DMS153 treated with DMSO at 0.1 percent for 48 hours (cell line): Measurements from ENCODE around the gene SCD5.
A peak's percentile ranks its signal among the peaks of the same experiment; 100 is the strongest.

ENCODE experiments used
- DNase-seq: peaks from one replicate; lab custom pipeline; 2025; ENCODE audit not compliant: unreplicated experiment; lab: John Stamatoyannopoulos, UW

Gene SCD5

DNA sequence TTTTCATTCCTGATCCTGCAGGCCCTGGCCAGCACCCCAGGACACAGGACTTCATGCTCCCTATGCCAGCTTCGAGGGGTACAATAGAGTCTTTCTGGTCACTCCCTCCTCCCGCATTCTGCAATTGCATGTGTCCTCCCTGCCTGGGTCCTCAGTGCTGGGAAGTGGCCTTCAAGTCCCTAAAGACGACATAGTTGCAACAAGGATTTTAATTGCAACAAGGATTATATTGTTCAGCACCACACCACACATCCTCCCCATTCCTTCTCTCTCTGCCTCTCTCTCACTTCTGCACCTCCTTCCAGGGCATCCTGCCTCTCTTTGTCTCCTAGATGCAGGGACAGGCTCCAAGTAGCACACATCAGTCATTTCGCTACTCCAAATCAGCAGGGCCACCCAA is 25.5 kb downstream of the SCD5 start:
- no peak for DNase-seq

GRCh38 chr4:82770607-82771006 is 28.0 kb downstream of the SCD5 start:
- DNase-seq = no peak

- DNase-seq = peak; percentile 25
Measured at GRCh38 chr4:82765134-82765533, 33.5 kb downstream of the SCD5 start.

GRCh38 chr4:82761229-82761628 is 37.4 kb downstream of the SCD5 start:
- DNase-seq = no peak

GRCh38 chr4:82758701-82759685 is 39.6 kb downstream of the SCD5 start:
- DNase-seq = no peak

DNA sequence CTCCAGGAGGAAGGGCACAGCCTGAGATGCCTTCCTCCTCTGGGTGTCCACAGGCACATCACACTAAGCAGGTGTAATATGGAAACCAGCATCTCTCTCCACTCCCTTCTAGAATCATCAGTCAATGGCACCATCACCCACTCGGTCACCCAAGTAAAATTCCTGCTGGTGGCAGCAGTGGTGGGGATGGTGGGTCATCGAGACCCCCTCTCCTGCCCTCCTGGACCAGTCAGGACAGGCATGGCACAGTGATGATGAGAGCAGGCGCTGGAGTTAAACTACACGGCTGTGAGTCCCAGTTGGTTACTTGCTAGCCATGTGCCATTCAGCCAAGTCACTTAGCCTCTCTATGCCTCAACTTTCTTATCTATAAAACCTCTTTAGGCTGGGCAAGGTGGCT is 42.5 kb downstream of the SCD5 start:
- DNase-seq = no peak

DNA sequence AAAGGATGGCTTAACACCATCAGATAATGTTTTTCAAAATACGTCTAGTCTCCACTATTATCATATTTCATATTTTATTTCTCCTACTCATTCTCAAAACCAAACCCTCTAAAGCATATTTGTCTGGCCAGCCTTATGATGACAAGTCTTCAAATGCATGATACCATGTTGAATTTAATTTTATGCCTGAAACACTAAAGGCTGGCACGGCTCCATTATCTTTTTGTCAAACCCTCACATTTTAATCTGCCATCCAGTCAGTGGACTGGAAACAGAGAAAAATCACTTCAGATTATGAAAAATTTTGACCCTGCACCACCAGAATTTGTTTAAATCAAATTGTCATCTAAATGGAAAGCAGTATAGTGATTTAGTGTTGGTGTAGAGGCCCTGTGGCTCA is 42.9 kb downstream of the SCD5 start:
- DNase-seq = no peak

- DNase-seq = no peak
Measured at GRCh38 chr4:82754513-82755165, 44.0 kb downstream of the SCD5 start.

- DNase-seq = no peak
Measured at GRCh38 chr4:82753725-82754410, 44.7 kb downstream of the SCD5 start.

- no peak for DNase-seq
Measured at GRCh38 chr4:82753238-82753637, 45.4 kb downstream of the SCD5 start.

GRCh38 chr4:82748810-82749470 is 49.7 kb downstream of the SCD5 start:
- DNase-seq = no peak

DNA sequence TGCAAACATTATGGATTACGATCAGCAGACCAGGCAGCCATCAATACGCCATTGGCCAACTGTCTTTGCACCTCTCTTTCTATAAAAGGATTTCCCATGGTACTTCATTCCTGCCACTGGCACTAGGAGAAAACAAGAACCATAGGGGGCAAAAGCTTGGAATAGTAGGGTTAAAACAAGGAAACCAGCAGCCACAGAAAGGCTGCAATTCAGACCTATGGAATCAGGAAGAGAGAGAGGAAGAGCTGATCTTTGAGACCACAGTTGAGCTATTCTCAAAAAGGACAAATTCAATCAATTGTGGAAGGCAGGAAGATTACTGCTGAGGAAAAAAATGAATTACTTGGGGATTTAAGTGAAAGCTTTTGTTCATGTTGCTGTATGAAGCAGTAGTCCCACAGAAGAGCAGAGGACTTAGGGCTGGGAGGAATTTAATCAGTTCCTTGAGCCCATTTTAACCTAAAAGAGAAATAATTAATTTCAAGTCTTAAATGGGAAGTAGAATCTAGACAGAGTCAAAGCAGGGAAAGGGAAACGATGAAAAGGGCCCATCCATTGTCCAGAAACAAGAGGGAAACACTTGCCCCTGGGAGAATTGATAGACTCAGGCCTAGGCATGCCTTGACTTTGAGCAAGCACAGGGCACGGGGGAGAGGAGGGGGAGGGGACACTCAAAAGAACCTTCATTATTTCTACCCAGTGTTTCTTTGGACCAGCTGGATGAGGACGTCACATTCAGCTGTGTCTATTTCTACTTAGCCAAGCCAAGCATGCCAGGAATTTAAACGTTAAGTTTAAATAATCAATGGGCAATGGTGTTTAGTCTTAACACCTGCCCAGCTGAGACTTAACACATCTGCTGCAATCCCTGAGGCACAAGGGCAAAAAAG is 50.7 kb downstream of the SCD5 start:
- peak; percentile 26 for DNase-seq

DNA sequence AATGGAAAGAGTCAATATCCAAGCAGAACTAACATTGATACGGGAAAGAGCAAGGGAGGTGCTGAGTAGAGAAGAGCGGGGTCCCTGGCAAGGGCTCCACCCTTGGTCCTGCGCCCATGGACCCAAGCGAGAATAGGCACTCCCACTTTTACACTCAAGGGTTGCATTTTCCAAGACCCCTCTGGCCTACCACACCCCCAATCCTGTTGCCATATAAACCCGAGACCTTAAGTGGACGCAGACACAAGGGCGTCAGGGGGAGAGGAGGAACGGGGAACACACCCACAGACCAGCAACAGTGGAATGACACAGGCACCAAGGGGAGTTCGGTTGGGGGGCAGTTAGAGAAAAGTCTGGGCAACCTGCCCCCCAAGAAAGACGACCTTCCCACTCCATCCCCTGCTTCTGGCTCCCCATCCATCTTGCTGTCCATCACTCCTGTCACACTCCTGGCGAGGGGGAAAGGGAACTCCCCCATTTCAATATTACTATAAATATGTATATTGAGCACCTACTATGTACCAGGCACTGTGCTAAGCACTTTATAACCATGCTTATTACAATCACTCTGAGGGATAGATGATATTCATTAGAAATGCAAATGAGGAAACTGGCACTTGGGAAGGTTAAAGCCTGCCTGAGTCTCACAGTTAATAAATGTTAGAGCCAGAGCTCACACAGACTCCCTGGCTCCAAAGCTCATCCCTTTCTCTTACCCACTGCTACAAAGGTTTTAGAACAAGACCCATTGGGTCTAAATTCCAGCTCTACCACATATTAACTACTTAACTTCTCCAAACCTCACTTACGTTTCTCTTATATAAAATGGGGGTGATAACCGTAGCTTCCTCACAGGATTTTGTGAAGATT is 51.7 kb downstream of the SCD5 start:
- DNase-seq = no peak

GRCh38 chr4:82745173-82745842 is 53.3 kb downstream of the SCD5 start:
- DNase-seq = no peak

DNA sequence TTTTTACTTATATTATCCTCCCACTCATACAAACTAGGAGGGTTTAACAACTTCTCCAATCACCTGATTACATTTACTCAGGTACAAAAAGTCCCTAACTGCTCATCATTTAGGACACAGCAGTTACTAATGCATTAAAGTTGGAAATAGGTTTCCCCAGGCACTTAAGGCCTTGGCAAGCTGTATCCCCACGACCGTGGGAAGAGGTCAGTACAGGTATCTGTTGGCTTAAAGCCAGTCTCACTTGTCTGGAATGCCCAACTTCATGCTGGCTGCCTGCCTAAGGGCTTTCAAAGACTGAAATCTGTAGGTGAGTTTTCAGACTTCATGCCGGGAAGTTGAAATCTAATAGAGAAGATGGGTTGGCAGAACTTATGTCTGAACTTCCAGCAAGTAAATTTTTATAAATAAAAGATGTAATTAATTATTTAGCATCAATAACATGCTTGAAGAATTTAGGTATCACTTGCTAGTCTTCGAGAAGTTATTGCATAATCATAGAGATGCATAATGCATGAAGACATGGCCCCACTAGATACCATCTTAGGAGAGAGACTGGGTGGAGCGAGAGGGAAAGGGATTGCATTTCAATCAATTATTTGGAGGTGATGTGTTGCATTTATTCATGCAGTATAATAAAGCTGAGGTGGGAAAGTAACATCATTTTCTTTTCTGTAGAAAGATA is 54.2 kb downstream of the SCD5 start:
- DNase-seq = no peak

- DNase-seq = no peak
Measured at GRCh38 chr4:82741188-82741587, 57.4 kb downstream of the SCD5 start.

GRCh38 chr4:82739287-82740190 is 59.1 kb downstream of the SCD5 start:
- no peak for DNase-seq
